K562 (cell line): ENCODE data around the gene PCBP3. TPM values are rescaled to one million over a fixed set of nuclear protein-coding genes. Genes with fewer than 3 reads are reported as not detected.

Experiments used
- ATAC-seq: fragments of 200-7000 bp; cut with Tn5 transposase; 3 replicates; pipeline ENCODE4 v1.9.1; 2020; ENCODE audit warnings: moderate library complexity
- BruUV-seq: library from RNA; stranded (reverse); fragments of 400-500 nt; replicated peaks from 2 replicates; lab custom pipeline; 2021; lab: Mats Ljungman, UMichigan
- CTCF ChIA-PET: fragments of 300-600 bp; formaldehyde crosslinking; extraction: SDS; loops from one replicate; lab custom pipeline; 2021; ENCODE audit warnings: low intra/inter-chr PET ratio; lab: Yijun Ruan, JAX
- POLR2A ChIA-PET: fragments of 300-600, 350-650 bp; sonication (Branson Sonifier 250); formaldehyde crosslinking; extraction: SDS; loops from one replicate; lab custom pipeline; 2021; ENCODE audit warnings: antibody characterized with exemption, inconsistent platforms; lab: Yijun Ruan, JAX
- DNase-seq, 4 experiments: peaks; one replicate each; pipeline versions ENCODE4 v3.0.0 to v3.0.0-alpha.2; 2011 to 2018; ENCODE audit warnings: low spot score in 3 of 4, mixed read lengths in 3 of 4; ENCODE audit errors: extremely low read depth in 1 of 4
- FAIRE-seq: peaks from 2 replicates; lab custom pipeline; 2011; peaks lifted over from hg19 to GRCh38; lab: Jason Lieb, UNC
- H2AFZ ChIP-seq: 2 replicates; pipeline ENCODE4 v1.6.0; 2011; ENCODE audit warnings: low read depth, low read length, control low read depth, inconsistent platforms
- H3K27ac ChIP-seq: fragments of 200-600 bp; 3 replicates; pipeline ENCODE4 v1.8.0; 2011; ENCODE audit warnings: low read depth, mild to moderate bottlenecking, control low read depth, inconsistent platforms, low read length, moderate library complexity, mixed read lengths; ENCODE audit errors: extremely low read depth
- H3K27me3 ChIP-seq, 2 experiments: fragments of 300-600 bp in 1 of 2; 2 replicates in 1 of 2; 3 replicates in 1 of 2; pipeline versions ENCODE4 v1.6.0 to v1.8.0; 2011; ENCODE audit warnings: inconsistent platforms in 2 of 2, low read length in 2 of 2, mild to moderate bottlenecking in 1 of 2, mixed read lengths in 1 of 2, moderate library complexity in 1 of 2; ENCODE audit not compliant: control insufficient read depth in 2 of 2, insufficient read depth in 2 of 2
- H3K36me3 ChIP-seq: fragments of 300-600 bp; 3 replicates; pipeline ENCODE4 v1.8.0; 2011; ENCODE audit warnings: mild to moderate bottlenecking, low read length, inconsistent platforms; ENCODE audit not compliant: control insufficient read depth, insufficient read depth
- H3K4me1 ChIP-seq, 2 experiments: fragments of 200-600 bp in 1 of 2; replicated peaks in 1 of 2; 2 replicates in 1 of 2; 3 replicates in 1 of 2; pipeline versions ENCODE4 v1.5.1 to v1.8.0; 2011; ENCODE audit warnings: inconsistent platforms in 2 of 2, low read length in 2 of 2, mild to moderate bottlenecking in 1 of 2, mixed read lengths in 1 of 2, moderate library complexity in 1 of 2; ENCODE audit not compliant: control insufficient read depth in 2 of 2, insufficient read depth in 2 of 2
- H3K4me2 ChIP-seq: 2 replicates; pipeline ENCODE4 v1.6.1; 2011; ENCODE audit warnings: low read length, control low read depth, inconsistent platforms, mixed read lengths; ENCODE audit not compliant: insufficient read depth
- H3K4me3 ChIP-seq: fragments of 200-600 bp; sonication (generic), shearing (Covaris generic); 2 replicates; pipeline ENCODE4 v1.5.1; 2016; ENCODE audit warnings: control low read depth, inconsistent platforms
- H3K79me2 ChIP-seq: fragments of 200-600 bp; 3 replicates; pipeline ENCODE4 v1.8.0; 2011; ENCODE audit warnings: low read length, inconsistent platforms; ENCODE audit not compliant: control insufficient read depth, insufficient read depth
- H3K9ac ChIP-seq, 2 experiments: 2 replicates each; pipeline versions ENCODE4 v1.6.0 to v1.6.1; 2011; ENCODE audit warnings: low read depth in 2 of 2, low read length in 2 of 2, control low read depth in 1 of 2, inconsistent platforms in 1 of 2, mild to moderate bottlenecking in 1 of 2, mixed read lengths in 1 of 2; ENCODE audit not compliant: insufficient read depth in 1 of 2
- H3K9me1 ChIP-seq: one replicate; pipeline ENCODE4 v1.6.0; 2011; ENCODE audit warnings: inconsistent platforms, mild to moderate bottlenecking, low read length, moderate library complexity; ENCODE audit not compliant: control insufficient read depth, insufficient read depth
- H3K9me3 ChIP-seq: replicated peaks from 2 replicates; pipeline ENCODE4 v1.5.1; 2011; ENCODE audit warnings: low read depth, low read length, inconsistent platforms; ENCODE audit not compliant: control insufficient read depth, insufficient read depth
- H4K20me1 ChIP-seq: replicated peaks from 2 replicates; pipeline ENCODE4 v1.6.1; 2011; ENCODE audit warnings: low read length, inconsistent platforms, mixed read lengths; ENCODE audit not compliant: control insufficient read depth, insufficient read depth
- CC2D1A ChIP-seq: fragments of 450-650 bp; IDR thresholded peaks from 2 replicates; pipeline ENCODE4 v1.6.1; 2017; ENCODE audit warnings: mild to moderate bottlenecking
- MAX ChIP-seq: sonication (generic); formaldehyde crosslinking; IDR thresholded peaks from 2 replicates; pipeline ENCODE4 v1.9.0; 2022; ENCODE audit warnings: mild to moderate bottlenecking, missing genetic modification reagents
- WGBS: fragments of 100-300 bp; shearing (Covaris generic); methylation state at CpG from one replicate; pipeline ENCODE4 v1.1.6; 2016; ENCODE audit warnings: low coverage, mixed read lengths; ENCODE audit not compliant: insufficient coverage; ENCODE audit errors: missing lambda C conversion rate; 5-methylcytosine and 5-hydroxymethylcytosine counted together
- in situ Hi-C: fragments of 300-500 bp; cut with MboI; formaldehyde crosslinking; loops from 4 replicates; pipeline ENCODE4 v1.15.0; 2018; ENCODE audit warnings: inconsistent platforms, mixed read lengths
- intact Hi-C: fragments of 100-400 bp; cut with micrococcal nuclease; formaldehyde crosslinking; loops from 2 replicates; pipeline ENCODE4 v1.14.2; 2022
- polyA plus RNA-seq, 8 experiments: library from polyadenylated mRNA; depleted of rRNA in 4 of 8; stranded (reverse) in 5 of 8; unstranded in 3 of 8; fragments of >200 nt; fragmentation: Nextera tagmentation in 2 of 8; fragmentation: Illumina TruSeq in 1 of 8; extraction: Ambion mirVana in 2 of 8; extraction: Trizol in 1 of 8; gene quantifications; 2 replicates each; pipeline versions ENCODE4 v1.2.1 to v1.2.3, GENCODE V29; 2011 to 2014; ENCODE audit warnings: inconsistent platforms in 1 of 8, missing spikeins in 1 of 8
- total RNA-seq, 7 experiments: library from RNA; depleted of rRNA in 6 of 7; stranded (reverse); fragments of >200 nt in 6 of 7; fragmentation: Illumina TruSeq in 2 of 7; extraction: Trizol in 2 of 7; gene quantifications; 2 replicates each; pipeline versions ENCODE4 v1.2.1 to v1.2.3, GENCODE V29; 2011 to 2021; ENCODE audit warnings: low replicate concordance in 1 of 7

The PCBP3 gene
- total and polyA plus RNA-seq, 9 of the 15 experiments (the other 6 are each of a cell fraction or from before 2014, with no cell fraction given), result 0.18 TPM; not detected in 8

GRCh38 chr21:45987121-45987711 is 343.7 kb downstream of the PCBP3 start:
- no peak for FAIRE-seq
- H4K20me1 ChIP-seq, result peaks cover 9% of the 10 kb centered on the region; the same call in 1 of the 2 replicates

More at GRCh38 chr21:45987121-45987711, 343.7 kb downstream of the PCBP3 start:
- H3K79me2 ChIP-seq, result no peaks in the 10 kb centered on the region
- POLR2A ChIA-PET, result no interaction called here
- H2AFZ ChIP-seq, result no peak overlapping the region
- H3K4me2 ChIP-seq, result no peak overlapping the region
- no TSS peak for BruUV-seq
- H3K27me3 ChIP-seq, result peaks cover 43 to 81% of the 10 kb centered on the region in 2 experiments
- H3K4me3 ChIP-seq, result no peak overlapping the region
- H3K9ac ChIP-seq, result no peak overlapping the region
- TF ChIP-seq CC2D1A (no peak), MAX (0 out of 2 replicates have a peak, but pooled peaks have one; percentile 12)
- H3K9me3 ChIP-seq, result no peaks in the 10 kb centered on the region; the same call in 1 of the 2 replicates
- H3K36me3 ChIP-seq, result no peaks in the 10 kb centered on the region
- ATAC-seq, result no peak
- H3K4me1 ChIP-seq, result peaks cover 0 to 60% of the 10 kb centered on the region in 2 experiments; a peak in 2 of 5 replicates
- in situ Hi-C loops, result no loop called here
- H3K9me1 ChIP-seq, result peaks cover 2% of the 10 kb centered on the region
- CTCF ChIA-PET, result interaction anchor here (0.5 kb wide), 1 partner anchor 14 kb away, joined by 3 read pairs; no protein-coding TSS in a partner anchor
- WGBS, result 14% methylated on average over 28 of the region's 29 CpGs
- no peak for DNase-seq
- intact Hi-C loops, result no loop called here
- H3K27ac ChIP-seq, result no peak overlapping the region
